ENCODE measurements around the gene DTX3. TPM values are rescaled to one million over a fixed set of nuclear protein-coding genes. Genes with fewer than 3 reads are reported as not detected.

DTX3 gene
- total and polyA plus RNA-seq, 4 donors, result 1.1 to 3.2 (median 1.4) TPM

GRCh38 chr12:57592551-57593165 lies 12.0 kb upstream of the DTX3 start:
- DNase-seq (ENCODE audit: low spot score), result no peak

More at GRCh38 chr12:57592551-57593165, 12.0 kb upstream of the DTX3 start:
- 85% methylated on average over 2 of the region's 2 CpGs for WGBS
- H3K27ac ChIP-seq (ENCODE audit: low read depth in 1 of 2, low read length in 2 of 2), result no peak overlapping the region
- peaks cover 5 to 18% (median 11%) of the 10 kb centered on the region in 4 donors for H3K4me1 ChIP-seq (ENCODE audit: control insufficient read depth in 4 of 4, insufficient read depth in 4 of 4, low read length in 3 of 4)
- H3K4me3 ChIP-seq (ENCODE audit: low read depth in 1 of 3, low read length in 3 of 3), result no peak overlapping the region
- H3K36me3 ChIP-seq (ENCODE audit: control insufficient read depth in 4 of 4, insufficient read depth in 3 of 4, low read depth in 1 of 4, low read length in 3 of 4), result peaks cover 0 to 12% (median 4%) of the 10 kb centered on the region in 4 donors
- H3K9me3 ChIP-seq (ENCODE audit: control insufficient read depth in 4 of 4, low read length in 3 of 4), result no peaks in the 10 kb centered on the region
- no peak for TF ChIP-seq JUND (IDR thresholded peaks at IDR 0.05)
- TF ChIP-seq, protein P1, sequence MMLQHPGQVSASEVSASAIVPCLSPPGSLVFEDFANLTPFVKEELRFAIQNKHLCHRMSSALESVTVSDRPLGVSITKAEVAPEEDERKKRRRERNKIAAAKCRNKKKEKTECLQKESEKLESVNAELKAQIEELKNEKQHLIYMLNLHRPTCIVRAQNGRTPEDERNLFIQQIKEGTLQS (IDR thresholded peaks at IDR 0.05), result no peak
- no peak for TF ChIP-seq ZBTB33 (IDR thresholded peaks at IDR 0.05)
- TF ChIP-seq EGR1 (IDR thresholded peaks at IDR 0.05; ENCODE audit: low read depth in 2 of 2), result no peak
- TF ChIP-seq TAF1 (conservative IDR thresholded peaks at IDR 0.05), result no peak
- TF ChIP-seq CTCF (IDR thresholded peaks at IDR 0.05; ENCODE audit: low read depth, low read length, missing input control), result no peak
- no peak for TF ChIP-seq HNF4A (conservative IDR thresholded peaks at IDR 0.05)
- no peak for TF ChIP-seq FOXA1 (IDR thresholded peaks at IDR 0.05)
- no peak for TF ChIP-seq SP1 (IDR thresholded peaks at IDR 0.05)
- no peak for TF ChIP-seq NR2F2 (IDR thresholded peaks at IDR 0.05)
- no peak for TF ChIP-seq RAD21 (IDR thresholded peaks at IDR 0.05)
- TF ChIP-seq, protein P2, sequence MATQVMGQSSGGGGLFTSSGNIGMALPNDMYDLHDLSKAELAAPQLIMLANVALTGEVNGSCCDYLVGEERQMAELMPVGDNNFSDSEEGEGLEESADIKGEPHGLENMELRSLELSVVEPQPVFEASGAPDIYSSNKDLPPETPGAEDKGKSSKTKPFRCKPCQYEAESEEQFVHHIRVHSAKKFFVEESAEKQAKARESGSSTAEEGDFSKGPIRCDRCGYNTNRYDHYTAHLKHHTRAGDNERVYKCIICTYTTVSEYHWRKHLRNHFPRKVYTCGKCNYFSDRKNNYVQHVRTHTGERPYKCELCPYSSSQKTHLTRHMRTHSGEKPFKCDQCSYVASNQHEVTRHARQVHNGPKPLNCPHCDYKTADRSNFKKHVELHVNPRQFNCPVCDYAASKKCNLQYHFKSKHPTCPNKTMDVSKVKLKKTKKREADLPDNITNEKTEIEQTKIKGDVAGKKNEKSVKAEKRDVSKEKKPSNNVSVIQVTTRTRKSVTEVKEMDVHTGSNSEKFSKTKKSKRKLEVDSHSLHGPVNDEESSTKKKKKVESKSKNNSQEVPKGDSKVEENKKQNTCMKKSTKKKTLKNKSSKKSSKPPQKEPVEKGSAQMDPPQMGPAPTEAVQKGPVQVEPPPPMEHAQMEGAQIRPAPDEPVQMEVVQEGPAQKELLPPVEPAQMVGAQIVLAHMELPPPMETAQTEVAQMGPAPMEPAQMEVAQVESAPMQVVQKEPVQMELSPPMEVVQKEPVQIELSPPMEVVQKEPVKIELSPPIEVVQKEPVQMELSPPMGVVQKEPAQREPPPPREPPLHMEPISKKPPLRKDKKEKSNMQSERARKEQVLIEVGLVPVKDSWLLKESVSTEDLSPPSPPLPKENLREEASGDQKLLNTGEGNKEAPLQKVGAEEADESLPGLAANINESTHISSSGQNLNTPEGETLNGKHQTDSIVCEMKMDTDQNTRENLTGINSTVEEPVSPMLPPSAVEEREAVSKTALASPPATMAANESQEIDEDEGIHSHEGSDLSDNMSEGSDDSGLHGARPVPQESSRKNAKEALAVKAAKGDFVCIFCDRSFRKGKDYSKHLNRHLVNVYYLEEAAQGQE (IDR thresholded peaks at IDR 0.05), result no peak
- H3K27me3 ChIP-seq (ENCODE audit: control insufficient read depth in 4 of 4, insufficient read depth in 4 of 4, low read length in 3 of 4), result no peaks in the 10 kb centered on the region
- H3K9ac ChIP-seq (ENCODE audit: low read depth in 1 of 2, low read length in 2 of 2), result no peak overlapping the region
